Loucy (cell line): Measurements from ENCODE around the gene ARL6IP4.
"Not testable (repeated sequence)": the region's sequence is repeated elsewhere in the genome, so short reads cannot be mapped to it uniquely, and the experiment has no call there.

ENCODE experiments used
- H2AFZ ChIP-seq: fragments of 200-600 bp; sonication (generic); 2 replicates; pipeline ENCODE4 v1.6.0; 2016; ENCODE audit warnings: antibody characterized with exemption, mild to moderate bottlenecking, low read length, moderate library complexity
- H3F3A ChIP-seq: fragments of 200-600 bp; 2 replicates; pipeline ENCODE4 v1.6.0; 2016; ENCODE audit warnings: antibody characterized with exemption, low read depth, mild to moderate bottlenecking
- H3K27me3 ChIP-seq: fragments of 200-600 bp; sonication (generic); 2 replicates; pipeline ENCODE4 v1.6.1; 2014; ENCODE audit warnings: low read length, mild to moderate bottlenecking; ENCODE audit not compliant: insufficient read depth, poor library complexity, severe bottlenecking
- H3K36me3 ChIP-seq: fragments of 200-600 bp; sonication (generic); 2 replicates; pipeline ENCODE4 v1.6.1; 2016; ENCODE audit warnings: low read length; ENCODE audit not compliant: insufficient read depth
- H3K4me1 ChIP-seq: fragments of 200-600 bp; sonication (generic); 2 replicates; pipeline ENCODE4 v1.5.1; 2014; ENCODE audit warnings: low read length, mild to moderate bottlenecking; ENCODE audit not compliant: insufficient read depth, poor library complexity, severe bottlenecking
- H3K4me2 ChIP-seq: fragments of 200-600 bp; sonication (generic); 2 replicates; pipeline ENCODE4 v1.6.0; 2014; ENCODE audit warnings: antibody characterized with exemption, low read length, low read depth, mild to moderate bottlenecking; ENCODE audit not compliant: poor library complexity, severe bottlenecking
- H3K4me3 ChIP-seq: fragments of 200-600 bp; sonication (generic); 2 replicates; pipeline ENCODE4 v1.5.1; 2014; ENCODE audit warnings: low read length, mild to moderate bottlenecking, mixed read lengths; ENCODE audit not compliant: poor library complexity, severe bottlenecking
- H3K79me2 ChIP-seq: fragments of 200-600 bp; sonication (generic); 2 replicates; pipeline ENCODE4 v1.6.1; 2014; ENCODE audit warnings: low read length; ENCODE audit not compliant: insufficient read depth
- H3K9ac ChIP-seq: fragments of 200-600 bp; sonication (generic); 2 replicates; pipeline ENCODE4 v1.6.0; 2014; ENCODE audit warnings: mild to moderate bottlenecking, low read depth, low read length, moderate library complexity; ENCODE audit not compliant: poor library complexity, severe bottlenecking
- H3K9me2 ChIP-seq: fragments of 200-600 bp; sonication (generic); replicated peaks from 2 replicates; pipeline ENCODE4 v1.6.1; 2016; ENCODE audit warnings: low read depth, low read length, mixed read lengths
- H3K9me3 ChIP-seq: fragments of 200-600 bp; sonication (generic); 2 replicates; pipeline ENCODE4 v1.6.1; 2014; ENCODE audit warnings: mild to moderate bottlenecking, antibody characterized with exemption, low read length, low read depth; ENCODE audit not compliant: insufficient read depth
- H4K20me1 ChIP-seq: fragments of 200-600 bp; sonication (generic); 2 replicates; pipeline ENCODE4 v1.6.0; 2014; ENCODE audit warnings: antibody characterized with exemption, low read length, mild to moderate bottlenecking; ENCODE audit not compliant: insufficient read depth, poor library complexity, severe bottlenecking
- CTCF ChIP-seq: fragments of 200-600 bp; sonication (generic); conservative IDR thresholded peaks from 2 replicates; pipeline ENCODE4 v1.5.1; 2014; ENCODE audit warnings: mild to moderate bottlenecking, antibody characterized with exemption, low read length
- EZH2phosphoT487 ChIP-seq: fragments of 200-600 bp; IDR thresholded peaks from 2 replicates; pipeline ENCODE4 v1.6.1; 2018; ENCODE audit warnings: antibody characterized with exemption, mild to moderate bottlenecking, moderate library complexity, borderline replicate concordance

The ARL6IP4 gene

DNA sequence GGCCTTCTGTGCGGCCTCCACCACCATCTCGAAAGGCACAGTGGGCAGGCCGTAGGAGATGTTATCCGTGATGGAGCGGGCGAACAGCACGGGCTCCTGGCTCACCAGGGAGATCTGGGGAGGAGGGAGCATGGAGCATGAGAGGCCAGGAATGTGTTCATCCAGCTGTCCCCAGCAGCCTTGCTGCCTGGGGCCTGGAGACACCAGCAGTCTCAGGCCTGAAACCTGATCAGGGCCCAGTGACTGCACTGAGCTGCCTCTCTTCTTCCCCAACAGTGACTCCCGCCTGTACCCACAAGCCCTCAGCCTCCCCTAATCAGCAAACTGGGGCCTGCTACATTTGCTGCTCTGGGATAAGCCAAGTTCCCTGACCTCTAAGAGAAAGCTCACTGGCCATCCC lies 45.2 kb upstream of the ARL6IP4 start:
- no peaks in the 10 kb centered on the region for H3K36me3 ChIP-seq
- no peak overlapping the region for H3K4me3 ChIP-seq
- H3F3A ChIP-seq = no peaks in the 10 kb centered on the region
- H4K20me1 ChIP-seq = no peaks in the 10 kb centered on the region
- no peaks in the 10 kb centered on the region for H3K9me3 ChIP-seq
- H3K4me2 ChIP-seq = no peak overlapping the region
- H2AFZ ChIP-seq = no peak overlapping the region
- H3K4me1 ChIP-seq = no peaks in the 10 kb centered on the region
- no peaks in the 10 kb centered on the region for H3K9me2 ChIP-seq
- no peak for TF ChIP-seq CTCF
- TF ChIP-seq EZH2phosphoT487 = no peak
- H3K79me2 ChIP-seq = no peaks in the 10 kb centered on the region
- H3K27me3 ChIP-seq = no peaks in the 10 kb centered on the region
- no peak overlapping the region for H3K9ac ChIP-seq

GRCh38 chr12:122937622-122938091 lies 42.8 kb upstream of the ARL6IP4 start:
- TF ChIP-seq EZH2phosphoT487 (no peak), CTCF (no peak)
- Histone ChIP-seq H3F3A (no peaks in the 10 kb centered on the region), H3K36me3 (no peaks in the 10 kb centered on the region), H3K9ac (no peak overlapping the region), H4K20me1 (no peaks in the 10 kb centered on the region), H3K4me1 (no peaks in the 10 kb centered on the region), H3K9me2 (no peaks in the 10 kb centered on the region), H3K9me3 (no peaks in the 10 kb centered on the region), H3K4me2 (no peak overlapping the region), H3K4me3 (no peak overlapping the region), H2AFZ (no peak overlapping the region), H3K27me3 (no peaks in the 10 kb centered on the region), H3K79me2 (no peaks in the 10 kb centered on the region)

DNA sequence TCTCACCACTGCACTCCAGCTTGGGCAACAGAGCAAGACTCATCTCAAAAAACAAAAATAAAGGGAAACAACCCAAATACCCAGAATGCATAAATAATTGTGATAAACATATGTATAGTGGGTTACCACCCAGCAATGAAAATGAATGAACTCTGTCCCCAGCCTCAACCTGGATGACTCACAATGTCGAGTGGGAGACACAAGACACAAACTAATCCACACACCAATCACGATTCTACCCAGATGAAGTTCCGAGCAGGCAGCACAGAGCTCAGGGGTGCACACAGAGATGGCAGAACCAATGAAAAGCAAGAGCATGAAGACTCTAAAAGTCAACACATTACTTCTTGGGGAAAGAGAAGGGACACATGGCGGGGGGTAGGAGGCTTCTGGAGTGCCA lies 41.4 kb upstream of the ARL6IP4 start:
- Histone ChIP-seq H3K4me3 (no peak overlapping the region), H3K4me2 (no peak overlapping the region), H3K79me2 (no peaks in the 10 kb centered on the region), H3K9me3 (no peaks in the 10 kb centered on the region), H2AFZ (no peak overlapping the region), H4K20me1 (no peaks in the 10 kb centered on the region), H3K9ac (no peak overlapping the region), H3K27me3 (no peaks in the 10 kb centered on the region), H3K4me1 (no peaks in the 10 kb centered on the region), H3F3A (no peaks in the 10 kb centered on the region), H3K9me2 (no peaks in the 10 kb centered on the region), H3K36me3 (no peaks in the 10 kb centered on the region)
- no peak for TF ChIP-seq EZH2phosphoT487

DNA sequence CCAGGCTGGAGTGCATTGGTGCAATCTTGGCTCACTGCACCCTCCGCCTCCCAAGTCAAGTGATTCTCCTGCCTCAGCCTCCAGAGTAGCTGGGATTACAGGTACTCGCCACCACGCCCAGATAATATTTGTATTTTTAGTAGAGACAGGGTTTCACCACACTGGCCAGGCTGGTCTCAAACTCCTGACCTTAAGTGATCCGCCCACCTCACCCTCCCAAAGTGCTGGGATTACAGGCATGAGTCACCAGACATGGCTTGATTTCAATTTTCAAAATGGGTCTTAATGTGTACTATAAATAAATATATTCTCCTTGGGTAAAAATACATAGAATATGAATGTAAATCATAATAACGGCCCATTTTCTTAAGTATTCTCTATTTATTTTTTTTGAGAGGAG lies 39.1 kb upstream of the ARL6IP4 start:
- not testable (repeated sequence) for H3K4me1 ChIP-seq, H3K4me2 ChIP-seq, H3K9me2 ChIP-seq, H3F3A ChIP-seq, H3K79me2 ChIP-seq, H3K9ac ChIP-seq, H3K27me3 ChIP-seq, H2AFZ ChIP-seq, H4K20me1 ChIP-seq, H3K4me3 ChIP-seq, H3K9me3 ChIP-seq, H3K36me3 ChIP-seq
